WTC11 (cell line): ENCODE measurements around the gene RGS6. TPM values are rescaled to one million over a fixed set of nuclear protein-coding genes. Genes with fewer than 3 reads are reported as not detected.

Source experiments
- ATAC-seq: fragments of 200-7000 bp; cut with Tn5 transposase; 2 replicates; pipeline ENCODE4 v1.10.0; 2021; ENCODE audit warnings: mild to moderate bottlenecking, moderate library complexity
- CTCF ChIA-PET: fragments of 300-600 bp; sonication (Branson Sonifier 250); formaldehyde crosslinking; loops from one replicate; lab custom pipeline; 2021; ENCODE audit warnings: antibody characterized with exemption; lab: Charles Lee
- POLR2A ChIA-PET: fragments of 350-600 bp; sonication (Branson Sonifier 250); formaldehyde crosslinking; loops from one replicate; lab custom pipeline; 2021; ENCODE audit warnings: antibody characterized with exemption; lab: Charles Lee
- DNase-seq: peaks from one replicate; pipeline ENCODE4 v3.0.0; 2021; ENCODE audit warnings: low spot score
- H3K27ac Mint-ChIP-seq: 2 replicates; pipeline ENCODE4 v1.8.0; 2021; ENCODE audit warnings: mixed read lengths
- H3K27me3 Mint-ChIP-seq: 2 replicates; pipeline ENCODE4 v1.8.0; 2021; ENCODE audit warnings: low read depth, mild to moderate bottlenecking, moderate library complexity, mixed read lengths
- H3K36me3 Mint-ChIP-seq: 2 replicates; pipeline ENCODE4 v1.8.0; 2021; ENCODE audit warnings: mixed read lengths
- H3K4me1 Mint-ChIP-seq: 2 replicates; pipeline ENCODE4 v1.8.0; 2022; ENCODE audit warnings: mixed read lengths
- H3K4me3 Mint-ChIP-seq: 2 replicates; pipeline ENCODE4 v1.8.0; 2021; ENCODE audit warnings: mild to moderate bottlenecking, moderate library complexity, mixed read lengths
- H3K9me3 Mint-ChIP-seq: 2 replicates; pipeline ENCODE4 v1.8.0; 2021; ENCODE audit warnings: mixed read lengths
- CDX4 ChIP-seq: fragments of 250-450 bp; sonication (Bioruptor Pico); IDR thresholded peaks from 2 replicates; pipeline ENCODE4 v1.9.0; 2021; ENCODE audit warnings: moderate library complexity, mild to moderate bottlenecking, inconsistent platforms, borderline replicate concordance
- CREM ChIP-seq: sonication (generic); formaldehyde crosslinking; IDR thresholded peaks from 2 replicates; pipeline ENCODE4 v1.8.1; 2022; ENCODE audit warnings: mild to moderate bottlenecking, missing genetic modification reagents, moderate library complexity
- E2F4 ChIP-seq: sonication (generic); formaldehyde crosslinking; IDR thresholded peaks from 2 replicates; pipeline ENCODE4 v1.8.1; 2022; ENCODE audit warnings: low read depth, mild to moderate bottlenecking, moderate library complexity, missing genetic modification reagents, borderline replicate concordance
- E2F5 ChIP-seq: sonication (generic); formaldehyde crosslinking; IDR thresholded peaks from 2 replicates; pipeline ENCODE4 v1.8.1; 2022; ENCODE audit warnings: mild to moderate bottlenecking, moderate library complexity, missing genetic modification reagents
- ESRRA ChIP-seq: sonication (generic); formaldehyde crosslinking; IDR thresholded peaks from 2 replicates; pipeline ENCODE4 v1.8.1; 2022; ENCODE audit warnings: mild to moderate bottlenecking, missing genetic modification reagents, borderline replicate concordance
- JUN ChIP-seq: sonication (generic); formaldehyde crosslinking; IDR thresholded peaks from 2 replicates; pipeline ENCODE4 v1.8.0; 2023; ENCODE audit warnings: mild to moderate bottlenecking, missing genetic modification reagents
- NFATC4 ChIP-seq: fragments of 250-450 bp; sonication (Bioruptor Pico); IDR thresholded peaks from 2 replicates; pipeline ENCODE4 v1.9.0; 2021; ENCODE audit warnings: mild to moderate bottlenecking
- RORB ChIP-seq: fragments of 250-450 bp; sonication (Bioruptor Pico); IDR thresholded peaks from 2 replicates; pipeline ENCODE4 v1.9.0; 2021; ENCODE audit warnings: mild to moderate bottlenecking
- ZBTB21 ChIP-seq: sonication (generic); formaldehyde crosslinking; IDR thresholded peaks from 2 replicates; pipeline ENCODE4 v1.8.1; 2023; ENCODE audit warnings: mild to moderate bottlenecking, missing genetic modification reagents, borderline replicate concordance
- ZNF423 ChIP-seq: fragments of 250-450 bp; sonication (Bioruptor Pico); IDR thresholded peaks from 2 replicates; pipeline ENCODE4 v2.1.2; 2022; ENCODE audit warnings: mild to moderate bottlenecking, moderate library complexity
- ZNF671 ChIP-seq: fragments of 250-450 bp; sonication (Bioruptor Pico); IDR thresholded peaks from 2 replicates; pipeline ENCODE4 v1.8.0; 2021; ENCODE audit warnings: mild to moderate bottlenecking
- total RNA-seq: library from RNA; stranded (reverse); gene quantifications from 3 replicates; pipeline ENCODE4 v1.2.3, GENCODE V29; 2021

Gene RGS6
- total RNA-seq, 1 experiment from 2014 or later: 1.0 TPM

- no peak overlapping the region for H3K4me3 Mint-ChIP-seq
- ChIA-PET POLR2A (no interaction called here), CTCF (interaction anchor here (1.0 kb wide), 1 partner anchor 20 kb away, joined by 3 read pairs; no protein-coding TSS in a partner anchor)
- no peak for TF ChIP-seq ESRRA (CRISPR knock-in tag)
- TF ChIP-seq, all 79 proteins: peak for 0
- H3K9me3 Mint-ChIP-seq: no peaks in the 10 kb centered on the region
- H3K27ac Mint-ChIP-seq: no peak overlapping the region
- H3K36me3 Mint-ChIP-seq: no peaks in the 10 kb centered on the region
- no peaks in the 10 kb centered on the region for H3K27me3 Mint-ChIP-seq
- peaks cover 13% of the 10 kb centered on the region for H3K4me1 Mint-ChIP-seq
- DNase-seq (no peak), ATAC-seq (no peak)
Measured at GRCh38 chr14:72563676-72564075, 631.4 kb downstream of the RGS6 start.

GRCh38 chr14:72565149-72565559 is 632.9 kb downstream of the RGS6 start:
- no peaks in the 10 kb centered on the region for H3K36me3 Mint-ChIP-seq

GRCh38 chr14:72565917-72566316 is 633.7 kb downstream of the RGS6 start:
- H3K4me1 Mint-ChIP-seq: no peaks in the 10 kb centered on the region
- no peaks in the 10 kb centered on the region for H3K27me3 Mint-ChIP-seq
- no peak overlapping the region for H3K4me3 Mint-ChIP-seq
- TF ChIP-seq E2F4 (no peak), CREM (CRISPR knock-in tag) (no peak)
- no peaks in the 10 kb centered on the region for H3K9me3 Mint-ChIP-seq
- ChIA-PET CTCF (interaction anchor here (0.9 kb wide), 1 partner anchor 49 kb away, joined by 3 read pairs; no protein-coding TSS in a partner anchor), POLR2A (no interaction called here)
- DNase-seq (no peak), ATAC-seq (no peak)
- no peaks in the 10 kb centered on the region for H3K36me3 Mint-ChIP-seq
- no peak overlapping the region for H3K27ac Mint-ChIP-seq

More at GRCh38 chr14:72565149-72565559, 632.9 kb downstream of the RGS6 start:
- Mint-ChIP-seq H3K4me3 (no peak overlapping the region), H3K27me3 (no peaks in the 10 kb centered on the region), H3K27ac (no peak overlapping the region)
- ATAC-seq (no peak), DNase-seq (no peak)
- CTCF ChIA-PET: interaction anchor here (0.9 kb wide), 1 partner anchor 48 kb away, joined by 3 read pairs; no protein-coding TSS in a partner anchor
- TF ChIP-seq ZBTB21 (no peak), E2F5 (CRISPR knock-in tag) (no peak)
- TF ChIP-seq, all 79 proteins: peak for 0
- no peaks in the 10 kb centered on the region for H3K9me3 Mint-ChIP-seq
- no peaks in the 10 kb centered on the region for H3K4me1 Mint-ChIP-seq
- POLR2A ChIA-PET: no interaction called here

- TF ChIP-seq NFATC4 (CRISPR knock-in tag) (no peak), CDX4 (no peak)
- TF ChIP-seq, all 79 proteins: peak for 0
- Mint-ChIP-seq H3K27ac (no peak overlapping the region), H3K4me3 (no peak overlapping the region), H3K36me3 (no peaks in the 10 kb centered on the region), H3K27me3 (no peaks in the 10 kb centered on the region), H3K9me3 (peaks cover 8% of the 10 kb centered on the region), H3K4me1 (no peaks in the 10 kb centered on the region)
- POLR2A ChIA-PET: no interaction called here
- DNase-seq: no peak
- CTCF ChIA-PET: interaction anchor here (1.2 kb wide), 1 partner anchor 53 kb away, joined by 3 read pairs; no protein-coding TSS in a partner anchor
- no peak for ATAC-seq
Measured at GRCh38 chr14:72567226-72567625, 635.0 kb downstream of the RGS6 start.

GRCh38 chr14:72568296-72568992 is 636.2 kb downstream of the RGS6 start:
- Mint-ChIP-seq H3K36me3 (no peaks in the 10 kb centered on the region), H3K27me3 (no peaks in the 10 kb centered on the region), H3K4me3 (no peak overlapping the region), H3K27ac (no peak overlapping the region), H3K9me3 (peaks cover 8% of the 10 kb centered on the region), H3K4me1 (no peaks in the 10 kb centered on the region)
- no peak for DNase-seq
- CTCF ChIA-PET: interaction anchor here (0.6 to 1.2 kb wide), 3 partner anchors 51 to 94 kb away, joined by 3 to 4 read pairs (median 3); no protein-coding TSS in a partner anchor
- POLR2A ChIA-PET: no interaction called here
- no peak for ATAC-seq
- TF ChIP-seq ZNF423 (CRISPR knock-in tag): no peak
- TF ChIP-seq JUN (CRISPR knock-in tag): no peak
- no peak for TF ChIP-seq ZNF671 (CRISPR knock-in tag)
- no peak for TF ChIP-seq RORB
